PC-9 (cell line): ENCODE data around the gene EFTUD2. TPM values are rescaled to one million over a fixed set of nuclear protein-coding genes. Genes with fewer than 3 reads are reported as not detected.
"Not testable (repeated sequence)": the region's sequence is repeated elsewhere in the genome, so short reads cannot be mapped to it uniquely, and the experiment has no call there.

ENCODE experiments used
- BruUV-seq: library from RNA; stranded (reverse); fragments of 400-500 nt; replicated peaks from 2 replicates; lab custom pipeline; 2021; lab: Mats Ljungman, UMichigan
- CTCF ChIA-PET: fragments of 300-600 bp; sonication (Branson Sonifier 250); formaldehyde crosslinking; loops from one replicate; lab custom pipeline; 2022; ENCODE audit warnings: antibody characterized with exemption; lab: Charles Lee
- POLR2A ChIA-PET: fragments of 300-600 bp; sonication (Branson Sonifier 250); formaldehyde crosslinking; loops from one replicate; lab custom pipeline; 2022; ENCODE audit warnings: antibody characterized with exemption; ENCODE audit not compliant: unreplicated experiment; lab: Charles Lee
- DNase-seq, 2 experiments: peaks; one replicate each; pipeline versions ENCODE4 v3.0.0 to v3.0.0-alpha.2; 2015 to 2022; ENCODE audit warnings: mixed read lengths in 1 of 2
- H2AFZ ChIP-seq: fragments of 200-600 bp; sonication (generic); 2 replicates; pipeline ENCODE4 v1.8.1; 2017; ENCODE audit warnings: antibody characterized with exemption
- H3F3A ChIP-seq: fragments of 200-600 bp; sonication (generic); 2 replicates; pipeline ENCODE4 v1.8.1; 2017; ENCODE audit warnings: antibody characterized with exemption, mild to moderate bottlenecking, low read depth; ENCODE audit not compliant: insufficient read depth
- H3K27ac ChIP-seq: fragments of 200-600 bp; sonication (generic); 2 replicates; pipeline ENCODE4 v1.6.1; 2016; ENCODE audit warnings: mixed run types
- H3K27me3 ChIP-seq: fragments of 200-600 bp; sonication (generic); 2 replicates; pipeline ENCODE4 v1.6.1; 2016; ENCODE audit warnings: low read depth, mixed run types; ENCODE audit not compliant: insufficient read depth
- H3K36me3 ChIP-seq: fragments of 200-600 bp; sonication (generic); 2 replicates; pipeline ENCODE4 v1.6.1; 2016; ENCODE audit warnings: low read depth, mixed run types
- H3K4me1 ChIP-seq: fragments of 200-600 bp; sonication (generic); replicated peaks from 2 replicates; pipeline ENCODE4 v1.6.1; 2016; ENCODE audit warnings: mixed run types; ENCODE audit not compliant: insufficient read depth
- H3K4me2 ChIP-seq: fragments of 200-600 bp; sonication (generic); 2 replicates; pipeline ENCODE4 v1.6.1; 2017; ENCODE audit warnings: mixed run types
- H3K4me3 ChIP-seq: fragments of 200-600 bp; sonication (generic); 2 replicates; pipeline ENCODE4 v1.6.1; 2016; ENCODE audit warnings: mixed run types
- H3K79me2 ChIP-seq: fragments of 200-600 bp; sonication (generic); 2 replicates; pipeline ENCODE4 v1.6.1; 2017; ENCODE audit warnings: low read depth, mixed run types
- H3K9me2 ChIP-seq: fragments of 200-600 bp; sonication (generic); 2 replicates; pipeline ENCODE4 v1.8.1; 2017; ENCODE audit warnings: mild to moderate bottlenecking; ENCODE audit not compliant: insufficient read depth
- H3K9me3 ChIP-seq: fragments of 200-600 bp; sonication (generic); 2 replicates; pipeline ENCODE4 v1.8.1; 2016; ENCODE audit warnings: low read depth; ENCODE audit not compliant: insufficient read depth
- H4K20me1 ChIP-seq: fragments of 200-600 bp; sonication (generic); 2 replicates; pipeline ENCODE4 v1.8.1; 2017; ENCODE audit not compliant: insufficient read depth
- CTCF ChIP-seq: fragments of 200-600 bp; sonication (generic); conservative IDR thresholded peaks from 2 replicates; pipeline ENCODE4 v1.6.1; 2017; ENCODE audit warnings: mixed run types, antibody characterized with exemption, mild to moderate bottlenecking, moderate library complexity
- EZH2 ChIP-seq: fragments of 200-600 bp; sonication (generic); IDR thresholded peaks from 2 replicates; pipeline ENCODE4 v1.8.0; 2017; ENCODE audit warnings: antibody characterized with exemption, low read depth
- intact Hi-C: fragments of 100-400 bp; cut with micrococcal nuclease; formaldehyde crosslinking; loops from one replicate; pipeline ENCODE4 v1.10.0; 2022; ENCODE audit not compliant: unreplicated experiment
- total RNA-seq: library from RNA; stranded (reverse); gene quantifications from 2 replicates; pipeline ENCODE4 v1.2.3, GENCODE V29; 2021

Gene EFTUD2
- total RNA-seq, 1 experiment from 2014 or later = 126 TPM

DNA sequence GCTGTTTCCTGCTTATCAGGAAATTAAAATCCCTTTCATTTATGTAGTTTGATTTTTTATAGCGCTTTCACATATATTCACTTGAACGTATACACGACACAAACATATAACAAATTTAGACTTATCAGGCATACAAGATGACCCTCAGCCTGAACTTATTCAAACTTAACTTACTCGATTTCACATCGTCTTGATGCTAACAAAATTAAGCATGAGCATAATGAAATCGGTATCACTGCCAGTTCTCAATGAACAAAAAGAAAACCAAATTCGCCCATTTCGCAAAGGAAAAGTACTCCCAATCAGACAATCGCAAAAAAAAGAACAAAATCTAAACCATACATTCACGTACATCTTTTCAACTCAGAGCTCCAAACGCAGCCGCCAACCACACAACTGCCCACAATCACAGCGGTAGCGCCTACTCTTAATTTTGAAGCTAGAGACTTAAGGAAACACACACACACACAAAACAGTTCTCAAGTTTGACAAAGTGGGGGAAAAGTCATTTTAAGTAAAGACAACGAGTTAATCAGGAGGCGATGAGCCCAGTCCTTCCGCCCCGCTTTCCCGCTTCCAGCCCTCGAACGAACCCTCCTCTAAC lies 70.2 kb downstream of the EFTUD2 start:
- Histone ChIP-seq H3K4me1 (peaks cover 17% of the 10 kb centered on the region), H3K4me3 (peak overlapping the region; percentile 89), H3K27ac (no peak overlapping the region), H3K36me3 (no peaks in the 10 kb centered on the region), H3K27me3 (no peaks in the 10 kb centered on the region), H3K4me2 (peak overlapping the region; percentile 87), H3K79me2 (peaks cover 47% of the 10 kb centered on the region), H3K9me3 (no peaks in the 10 kb centered on the region), H3F3A (peaks cover 12% of the 10 kb centered on the region; the same call in 1 of the 2 replicates), H2AFZ (peak overlapping the region; percentile 92), H3K9me2 (no peaks in the 10 kb centered on the region), H4K20me1 (no peaks in the 10 kb centered on the region)
- no peak for DNase-seq
- ChIA-PET CTCF (no interaction called here), POLR2A (interaction anchor here (0.5 kb wide), 1 partner anchor 48 kb away, joined by 4 read pairs; no protein-coding TSS in a partner anchor)
- TF ChIP-seq CTCF (no peak), EZH2 (no peak)
- intact Hi-C loops = loop anchor here (5.0 kb wide), 1 partner anchor 37 kb away; no protein-coding TSS in a partner anchor
- BruUV-seq = TSS peak; percentile 37

GRCh38 chr17:44827863-44828262 lies 71.4 kb downstream of the EFTUD2 start:
- Histone ChIP-seq H3K4me1 (peaks cover 17% of the 10 kb centered on the region), H3K79me2 (peaks cover 53% of the 10 kb centered on the region), H3K9me3 (no peaks in the 10 kb centered on the region), H3K36me3 (no peaks in the 10 kb centered on the region), H3K27me3 (no peaks in the 10 kb centered on the region), H3K4me3 (peak overlapping the region; percentile 89), H3F3A (peaks cover 14% of the 10 kb centered on the region; the same call in 1 of the 2 replicates), H3K27ac (no peak overlapping the region), H2AFZ (peak overlapping the region; percentile 92; the same call in 1 of the 2 replicates), H3K9me2 (no peaks in the 10 kb centered on the region), H4K20me1 (no peaks in the 10 kb centered on the region), H3K4me2 (peak overlapping the region; percentile 87)
- no TSS peak for BruUV-seq
- no peak for DNase-seq
- intact Hi-C loops = loop anchor here (5.0 kb wide), 1 partner anchor 36 kb away; no protein-coding TSS in a partner anchor
- CTCF ChIA-PET = no interaction called here
- TF ChIP-seq CTCF (no peak), EZH2 (no peak)
- POLR2A ChIA-PET = no interaction called here

DNA sequence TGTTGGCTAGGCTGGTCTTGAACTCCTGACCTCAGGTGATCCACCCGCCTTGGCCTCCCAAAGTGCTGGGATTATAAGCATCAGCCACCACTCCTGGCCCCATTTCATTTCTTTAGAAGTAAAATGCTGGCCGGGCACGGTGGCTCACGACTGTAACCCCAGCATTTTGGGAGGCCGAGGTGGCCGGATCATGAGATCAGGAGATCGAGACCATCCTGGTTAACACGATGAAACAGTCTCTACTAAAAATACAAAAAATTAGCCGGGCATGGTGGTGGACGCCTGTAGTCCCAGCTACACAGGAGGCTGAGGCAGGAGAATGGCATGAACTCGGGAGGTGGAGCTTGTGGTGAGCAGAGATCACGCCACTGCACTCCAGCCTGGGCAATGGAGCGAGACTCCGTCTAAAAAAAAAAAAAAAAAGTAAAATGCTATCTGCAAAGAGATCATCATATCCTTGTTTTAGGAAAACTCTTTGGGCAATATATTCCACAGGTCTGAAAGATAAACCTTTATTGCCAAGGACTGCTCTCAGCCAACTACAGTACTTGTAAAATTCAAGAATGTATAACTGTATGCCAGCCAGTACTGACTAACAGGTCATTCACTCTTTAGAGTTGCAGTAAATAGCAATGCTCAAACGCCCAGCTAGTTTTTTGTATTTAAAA lies 73.0 kb downstream of the EFTUD2 start:
- H3K4me2 ChIP-seq = no peak overlapping the region
- ChIA-PET POLR2A (no interaction called here), CTCF (no interaction called here)

GRCh38 chr17:44825236-44825635 lies 74.0 kb downstream of the EFTUD2 start:
- H3K4me2 ChIP-seq, BruUV-seq, CTCF ChIA-PET, H3K27ac ChIP-seq, H3K9me3 ChIP-seq, H3K4me3 ChIP-seq, H3K27me3 ChIP-seq, H3K9me2 ChIP-seq, H3K36me3 ChIP-seq, DNase-seq, H2AFZ ChIP-seq, H4K20me1 ChIP-seq: not testable (repeated sequence)
- POLR2A ChIA-PET = interaction anchor here (0.6 kb wide), 1 partner anchor 236 kb away, joined by 3 read pairs; no protein-coding TSS in a partner anchor
- intact Hi-C loops = loop anchor here (5.0 kb wide), 1 partner anchor 33 kb away; no protein-coding TSS in a partner anchor
- Histone ChIP-seq H3F3A (peaks cover 24% of the 10 kb centered on the region), H3K79me2 (peaks cover 57% of the 10 kb centered on the region), H3K4me1 (peaks cover 22% of the 10 kb centered on the region)

More for the DNA sequence above, 73.0 kb downstream of the EFTUD2 start:
- no TSS peak for BruUV-seq
- no peak for DNase-seq
- H3K9me3 ChIP-seq = no peaks in the 10 kb centered on the region
- H3K27me3 ChIP-seq = no peaks in the 10 kb centered on the region
- no peak overlapping the region for H3K4me3 ChIP-seq
- peaks cover 57% of the 10 kb centered on the region for H3K79me2 ChIP-seq
- peaks cover 18% of the 10 kb centered on the region for H3K4me1 ChIP-seq
- H4K20me1 ChIP-seq = no peaks in the 10 kb centered on the region
- H2AFZ ChIP-seq = no peak overlapping the region
- H3K27ac ChIP-seq = no peak overlapping the region
- no peaks in the 10 kb centered on the region for H3K9me2 ChIP-seq
- H3K36me3 ChIP-seq = no peaks in the 10 kb centered on the region
- peaks cover 22% of the 10 kb centered on the region; the same call in 1 of the 2 replicates for H3F3A ChIP-seq
- TF ChIP-seq EZH2 = no peak
- no peak for TF ChIP-seq CTCF
- intact Hi-C loops = loop anchor here (5.0 kb wide), 1 partner anchor 34 kb away; no protein-coding TSS in a partner anchor
